ENCODE measurements around the gene GALNT1. TPM values are rescaled to one million over a fixed set of nuclear protein-coding genes. Genes with fewer than 3 reads are reported as not detected.

Gene GALNT1
- total RNA-seq, 1 experiment from 2014 or later = 25.6 TPM

DNA sequence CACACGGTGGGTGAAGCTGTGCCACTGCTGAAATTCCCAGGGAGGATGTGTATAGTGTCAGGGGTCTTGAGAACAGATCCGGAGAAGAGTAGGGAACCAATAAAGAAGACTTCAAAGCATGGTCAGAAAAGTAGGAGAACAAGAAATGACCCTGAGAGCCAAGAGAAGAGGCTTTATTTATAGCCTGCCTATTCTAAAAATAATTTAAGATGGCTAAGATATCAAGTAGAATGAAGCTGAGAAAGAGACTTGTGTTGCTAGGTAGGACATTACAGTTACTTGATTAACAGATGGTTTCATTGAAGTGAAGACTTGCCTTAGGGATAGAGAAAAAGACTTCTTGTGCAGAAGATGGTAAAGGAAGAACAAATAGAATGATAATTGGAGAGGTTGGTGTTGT, 43.7 kb downstream of the GALNT1 start:
- Histone ChIP-seq H3K4me3 (ENCODE audit: low read depth, low read length, poor library complexity, severe bottlenecking) (no peak overlapping the region), H3K4me1 (ENCODE audit: insufficient read depth, low read length, poor library complexity, severe bottlenecking) (no peaks in the 10 kb centered on the region), H3K9me3 (ENCODE audit: low read depth, low read length, poor library complexity, severe bottlenecking) (no peaks in the 10 kb centered on the region), H3K36me3 (ENCODE audit: insufficient read depth, low read length, poor library complexity, severe bottlenecking) (no peaks in the 10 kb centered on the region), H3K27me3 (replicated peaks; ENCODE audit: insufficient read depth, low read depth, low read length, poor library complexity) (peaks cover 3% of the 10 kb centered on the region), H3K27ac (ENCODE audit: low read depth, low read length, poor library complexity, severe bottlenecking) (no peak overlapping the region)
- DNase-seq (ENCODE audit: low spot score) = no peak
- intact Hi-C loops (cut with micrococcal nuclease; ENCODE audit: unreplicated experiment) = no loop called here
- ChIA-PET POLR2A (ENCODE audit: low non-redundant PET) (no interaction called here), CTCF (no interaction called here)
- no TSS peak for BruUV-seq (replicated peaks)
- TF ChIP-seq, protein P1, sequence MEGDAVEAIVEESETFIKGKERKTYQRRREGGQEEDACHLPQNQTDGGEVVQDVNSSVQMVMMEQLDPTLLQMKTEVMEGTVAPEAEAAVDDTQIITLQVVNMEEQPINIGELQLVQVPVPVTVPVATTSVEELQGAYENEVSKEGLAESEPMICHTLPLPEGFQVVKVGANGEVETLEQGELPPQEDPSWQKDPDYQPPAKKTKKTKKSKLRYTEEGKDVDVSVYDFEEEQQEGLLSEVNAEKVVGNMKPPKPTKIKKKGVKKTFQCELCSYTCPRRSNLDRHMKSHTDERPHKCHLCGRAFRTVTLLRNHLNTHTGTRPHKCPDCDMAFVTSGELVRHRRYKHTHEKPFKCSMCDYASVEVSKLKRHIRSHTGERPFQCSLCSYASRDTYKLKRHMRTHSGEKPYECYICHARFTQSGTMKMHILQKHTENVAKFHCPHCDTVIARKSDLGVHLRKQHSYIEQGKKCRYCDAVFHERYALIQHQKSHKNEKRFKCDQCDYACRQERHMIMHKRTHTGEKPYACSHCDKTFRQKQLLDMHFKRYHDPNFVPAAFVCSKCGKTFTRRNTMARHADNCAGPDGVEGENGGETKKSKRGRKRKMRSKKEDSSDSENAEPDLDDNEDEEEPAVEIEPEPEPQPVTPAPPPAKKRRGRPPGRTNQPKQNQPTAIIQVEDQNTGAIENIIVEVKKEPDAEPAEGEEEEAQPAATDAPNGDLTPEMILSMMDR (conservative IDR thresholded peaks at IDR 0.05; ENCODE audit: low read depth, low read length) = no peak
- TF ChIP-seq EZH2 (IDR thresholded peaks at IDR 0.05; ENCODE audit: borderline replicate concordance, low read depth, low read length, poor library complexity, severe bottlenecking) = no peak

DNA sequence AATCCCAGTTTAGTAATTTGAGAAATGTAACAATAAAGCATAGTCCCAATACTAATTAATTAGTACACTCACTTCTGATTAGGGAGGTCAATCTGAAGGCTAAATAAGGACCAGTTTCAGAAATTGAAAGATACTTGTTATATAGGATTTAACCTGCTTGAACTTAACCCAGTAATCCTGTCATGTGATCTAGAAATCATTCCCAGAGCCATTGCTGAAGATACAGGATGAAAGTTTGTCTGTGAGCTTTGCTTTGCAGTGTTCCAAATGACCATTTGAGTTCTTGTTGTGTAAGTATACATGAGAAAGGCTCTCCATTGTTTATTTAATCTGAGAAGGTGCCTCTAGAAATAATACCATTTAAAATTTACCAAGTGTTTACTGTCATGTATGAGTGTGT, 52.2 kb downstream of the GALNT1 start:
- no peak for DNase-seq (ENCODE audit: low spot score)
- H3K27me3 ChIP-seq (replicated peaks; ENCODE audit: insufficient read depth, low read depth, low read length, poor library complexity) = no peaks in the 10 kb centered on the region
- no peaks in the 10 kb centered on the region for H3K9me3 ChIP-seq (ENCODE audit: low read depth, low read length, poor library complexity, severe bottlenecking)
- TF ChIP-seq, protein P1 (conservative IDR thresholded peaks at IDR 0.05; ENCODE audit: low read depth, low read length) = no peak
- TF ChIP-seq EZH2 (IDR thresholded peaks at IDR 0.05; ENCODE audit: borderline replicate concordance, low read depth, low read length, poor library complexity, severe bottlenecking) = no peak
- ChIA-PET POLR2A (ENCODE audit: low non-redundant PET) (no interaction called here), CTCF (no interaction called here)
- H3K4me3 ChIP-seq (ENCODE audit: low read depth, low read length, poor library complexity, severe bottlenecking) = no peak overlapping the region
- no peak overlapping the region for H3K27ac ChIP-seq (ENCODE audit: low read depth, low read length, poor library complexity, severe bottlenecking)
- no peaks in the 10 kb centered on the region for H3K36me3 ChIP-seq (ENCODE audit: insufficient read depth, low read length, poor library complexity, severe bottlenecking)
- intact Hi-C loops (cut with micrococcal nuclease; ENCODE audit: unreplicated experiment) = no loop called here
- no TSS peak for BruUV-seq (replicated peaks)
- no peaks in the 10 kb centered on the region for H3K4me1 ChIP-seq (ENCODE audit: insufficient read depth, low read length, poor library complexity, severe bottlenecking)

DNA sequence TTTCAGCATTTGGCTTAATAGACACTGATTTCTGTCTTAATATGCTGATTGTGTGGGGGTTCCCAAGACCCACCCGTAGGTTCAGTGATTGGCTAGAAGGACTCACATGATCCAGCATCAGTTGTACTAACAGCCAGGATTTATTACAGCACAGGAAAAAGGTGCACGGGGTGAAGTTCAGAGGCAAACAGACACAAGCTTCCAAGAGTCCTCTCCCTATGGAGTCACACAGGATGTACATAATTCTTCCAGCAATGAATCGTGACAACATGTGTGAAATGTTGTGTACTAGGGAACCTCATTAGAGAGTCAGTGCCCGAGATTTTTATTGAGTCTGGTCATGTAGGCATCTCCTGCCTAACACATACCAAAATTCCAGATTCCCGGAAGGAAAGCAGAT, 52.8 kb downstream of the GALNT1 start:
- H3K9me3 ChIP-seq (ENCODE audit: low read depth, low read length, poor library complexity, severe bottlenecking) = no peaks in the 10 kb centered on the region
- H3K27me3 ChIP-seq (replicated peaks; ENCODE audit: insufficient read depth, low read depth, low read length, poor library complexity) = no peaks in the 10 kb centered on the region
- no peaks in the 10 kb centered on the region for H3K4me1 ChIP-seq (ENCODE audit: insufficient read depth, low read length, poor library complexity, severe bottlenecking)
- H3K27ac ChIP-seq (ENCODE audit: low read depth, low read length, poor library complexity, severe bottlenecking) = no peak overlapping the region
- DNase-seq (ENCODE audit: low spot score) = no peak
- ChIA-PET CTCF (no interaction called here), POLR2A (ENCODE audit: low non-redundant PET) (no interaction called here)
- intact Hi-C loops (cut with micrococcal nuclease; ENCODE audit: unreplicated experiment) = no loop called here
- no peak overlapping the region for H3K4me3 ChIP-seq (ENCODE audit: low read depth, low read length, poor library complexity, severe bottlenecking)
- H3K36me3 ChIP-seq (ENCODE audit: insufficient read depth, low read length, poor library complexity, severe bottlenecking) = no peaks in the 10 kb centered on the region
- TF ChIP-seq, protein P1 (conservative IDR thresholded peaks at IDR 0.05; ENCODE audit: low read depth, low read length) = no peak
- no peak for TF ChIP-seq EZH2 (IDR thresholded peaks at IDR 0.05; ENCODE audit: borderline replicate concordance, low read depth, low read length, poor library complexity, severe bottlenecking)
- no TSS peak for BruUV-seq (replicated peaks)
